Liver (tissue), 9 donors: Measurements from ENCODE around the gene GNB1L. TPM values are rescaled to one million over a fixed set of nuclear protein-coding genes. Genes with fewer than 3 reads are reported as not detected.

Source experiments
- DNase-seq: peaks from one replicate; pipeline ENCODE4 v3.0.0-alpha.2; 2017; ENCODE audit warnings: low spot score
- H3K27ac ChIP-seq, 2 donors: one replicate each; pipeline ENCODE4 v1.7.0; 2013; ENCODE audit warnings: inconsistent platforms in 2 of 2, low read length in 2 of 2, control low read depth in 1 of 2, low read depth in 1 of 2, mild to moderate bottlenecking in 1 of 2
- H3K27me3 ChIP-seq, 4 donors: one replicate each; pipeline versions ENCODE4 v1.6.1 to v1.7.0; 2013; ENCODE audit warnings: low read length in 3 of 4, inconsistent platforms in 1 of 4, mild to moderate bottlenecking in 1 of 4, moderate library complexity in 1 of 4; ENCODE audit not compliant: control insufficient read depth in 4 of 4, insufficient read depth in 4 of 4
- H3K36me3 ChIP-seq, 4 donors: one replicate each; pipeline versions ENCODE4 v1.6.1 to v1.7.0; 2013; ENCODE audit warnings: low read length in 3 of 4, mild to moderate bottlenecking in 3 of 4, low read depth in 1 of 4, moderate library complexity in 1 of 4; ENCODE audit not compliant: control insufficient read depth in 4 of 4, insufficient read depth in 3 of 4
- H3K4me1 ChIP-seq, 4 donors: one replicate each; pipeline versions ENCODE4 v1.6.1 to v1.7.0; 2013; ENCODE audit warnings: low read length in 3 of 4, mild to moderate bottlenecking in 3 of 4, moderate library complexity in 1 of 4; ENCODE audit not compliant: control insufficient read depth in 4 of 4, insufficient read depth in 4 of 4
- H3K4me3 ChIP-seq, 3 donors: one replicate each; pipeline versions ENCODE4 v1.6.1 to v1.7.0; 2013; ENCODE audit warnings: low read length in 3 of 3, control low read depth in 1 of 3, low read depth in 1 of 3, mild to moderate bottlenecking in 1 of 3
- H3K9ac ChIP-seq, 2 donors: one replicate each; pipeline ENCODE4 v1.7.0; 2013; ENCODE audit warnings: low read length in 2 of 2, mild to moderate bottlenecking in 2 of 2, moderate library complexity in 2 of 2, control low read depth in 1 of 2, low read depth in 1 of 2
- H3K9me3 ChIP-seq, 4 donors: one replicate each; pipeline versions ENCODE4 v1.6.1 to v1.7.0; 2013; ENCODE audit warnings: low read length in 3 of 4; ENCODE audit not compliant: control insufficient read depth in 4 of 4
- EGR1 ChIP-seq, 2 donors: IDR thresholded peaks; 2 replicates each; pipeline ENCODE4 v1.6.1; 2016 to 2018; ENCODE audit warnings: antibody characterized with exemption in 2 of 2, low read depth in 2 of 2
- FOXA1 ChIP-seq: IDR thresholded peaks from 2 replicates; pipeline ENCODE4 v1.6.1; 2016; ENCODE audit warnings: antibody characterized with exemption
- FOXA2 ChIP-seq: IDR thresholded peaks from 2 replicates; pipeline ENCODE4 v1.6.1; 2016; ENCODE audit warnings: antibody characterized with exemption
- GABPA ChIP-seq, 2 donors: IDR thresholded peaks in 1 of 2; conservative IDR thresholded peaks in 1 of 2; 2 replicates each; pipeline ENCODE4 v1.6.1; 2016; ENCODE audit warnings: antibody characterized with exemption in 2 of 2, mild to moderate bottlenecking in 1 of 2, moderate library complexity in 1 of 2
- HNF4A ChIP-seq, 2 donors: conservative IDR thresholded peaks; 2 replicates each; pipeline ENCODE4 v1.6.1; 2016; ENCODE audit warnings: antibody characterized with exemption in 2 of 2, mild to moderate bottlenecking in 2 of 2
- HNF4G ChIP-seq: IDR thresholded peaks from 2 replicates; pipeline ENCODE4 v1.6.1; 2016; ENCODE audit warnings: antibody characterized with exemption
- NR2F2 ChIP-seq: IDR thresholded peaks from 2 replicates; pipeline ENCODE4 v1.6.1; 2016; ENCODE audit warnings: antibody characterized with exemption
- RAD21 ChIP-seq, 2 donors: IDR thresholded peaks; 2 replicates each; pipeline ENCODE4 v1.6.1; 2016; ENCODE audit warnings: antibody characterized with exemption in 2 of 2, mild to moderate bottlenecking in 2 of 2
- SP1 ChIP-seq: IDR thresholded peaks from 2 replicates; pipeline ENCODE4 v1.6.1; 2018; ENCODE audit warnings: antibody characterized with exemption, mild to moderate bottlenecking
- TAF1 ChIP-seq: conservative IDR thresholded peaks from 2 replicates; pipeline ENCODE4 v1.6.1; 2016; ENCODE audit warnings: antibody characterized with exemption, mild to moderate bottlenecking
- YY1 ChIP-seq: IDR thresholded peaks from 2 replicates; pipeline ENCODE4 v1.6.1; 2016; ENCODE audit warnings: antibody characterized with exemption, mild to moderate bottlenecking
- WGBS: extraction: QIAGEN DNeasy Blood & Tissue Kit; methylation state at CpG from one replicate; pipeline ENCODE4 v1.1.7; 2013; 5-methylcytosine and 5-hydroxymethylcytosine counted together
- polyA plus RNA-seq, 2 donors: library from polyadenylated mRNA; stranded (reverse) in 1 of 2; unstranded in 1 of 2; fragments of 200-250 nt in 1 of 2; fragments of >200 nt in 1 of 2; fragmentation: Nextera tagmentation in 1 of 2; extraction: Ambion mirVana in 1 of 2; gene quantifications; one replicate each; pipeline versions ENCODE4 v1.2.1 to v1.2.3, GENCODE V29; 2013 to 2015
- total RNA-seq, 2 donors: library from RNA; depleted of rRNA; stranded (reverse); fragments of >200 nt; gene quantifications; one replicate each; pipeline ENCODE4 v1.2.3, GENCODE V29; 2014
- TF ChIP-seq, protein P1 (sequence below): fragments of 150-350 bp; IDR thresholded peaks from 2 replicates; pipeline ENCODE4 v1.5.1; 2017; ENCODE audit warnings: improper control_type of control experiment, low read depth, low read length; ENCODE audit not compliant: missing input control
- TF ChIP-seq, protein P2 (sequence below): IDR thresholded peaks from 2 replicates; pipeline ENCODE4 v1.6.1; 2016; ENCODE audit warnings: antibody characterized with exemption
- TF ChIP-seq, protein P3 (sequence below): IDR thresholded peaks from 2 replicates; pipeline ENCODE4 v1.6.1; 2016; ENCODE audit warnings: antibody characterized with exemption, mild to moderate bottlenecking
- TF ChIP-seq, protein P4 (sequence below): IDR thresholded peaks from 2 replicates; pipeline ENCODE4 v1.6.1; 2016; ENCODE audit warnings: antibody characterized with exemption
- TF ChIP-seq, protein P5 (sequence below): IDR thresholded peaks from 2 replicates; pipeline ENCODE4 v1.6.1; 2016; ENCODE audit warnings: antibody characterized with exemption
- donor health status: healthy.
- donor health status: healthy.
- donor health status: healthy.
- donor health status: healthy.
- donor health status: healthy.

The GNB1L gene
- total and polyA plus RNA-seq, 4 donors, result 1.5 to 3.6 (median 1.9) TPM

DNA sequence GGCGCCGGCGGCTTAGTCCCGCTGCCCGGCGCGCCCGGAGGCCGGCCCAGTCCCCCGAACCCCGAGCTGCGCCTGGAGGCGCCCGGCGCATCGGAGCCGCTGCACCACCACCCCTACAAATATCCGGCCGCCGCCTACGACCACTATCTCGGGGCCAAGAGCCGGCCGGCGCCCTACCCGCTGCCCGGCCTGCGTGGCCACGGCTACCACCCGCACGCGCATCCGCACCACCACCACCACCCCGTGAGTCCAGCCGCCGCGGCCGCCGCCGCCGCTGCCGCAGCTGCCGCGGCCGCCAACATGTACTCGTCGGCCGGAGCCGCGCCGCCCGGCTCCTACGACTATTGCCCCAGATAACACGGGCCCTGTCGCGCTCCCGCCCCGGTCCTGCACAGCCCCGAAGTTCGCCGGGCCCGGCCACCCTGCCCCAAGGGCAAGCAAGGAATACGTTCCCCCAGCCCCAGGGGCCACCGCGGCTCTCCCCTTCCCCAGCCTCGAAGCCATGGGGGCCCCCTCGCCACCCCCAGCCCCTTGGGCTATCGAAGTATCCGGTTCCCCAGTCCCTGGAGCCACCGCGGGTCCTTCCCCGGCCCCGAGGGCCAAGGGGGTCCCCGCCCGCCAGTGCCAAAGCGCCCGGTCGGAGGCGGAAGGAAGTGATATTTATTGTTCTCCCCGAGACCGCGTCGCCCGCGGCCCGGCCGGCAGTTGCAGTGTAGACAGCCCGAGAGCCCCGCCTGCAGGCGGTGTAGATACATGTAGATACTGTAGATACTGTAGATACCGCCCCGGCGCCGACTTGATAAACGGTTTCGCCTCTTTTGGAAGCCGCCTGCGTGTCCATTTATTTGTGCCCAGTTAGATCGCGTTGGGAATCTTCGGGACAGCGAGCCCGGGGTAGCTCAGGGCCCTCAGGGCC, 87.9 kb downstream of the GNB1L start:
- no peaks in the 10 kb centered on the region for H3K9me3 ChIP-seq
- TF ChIP-seq, protein P1, sequence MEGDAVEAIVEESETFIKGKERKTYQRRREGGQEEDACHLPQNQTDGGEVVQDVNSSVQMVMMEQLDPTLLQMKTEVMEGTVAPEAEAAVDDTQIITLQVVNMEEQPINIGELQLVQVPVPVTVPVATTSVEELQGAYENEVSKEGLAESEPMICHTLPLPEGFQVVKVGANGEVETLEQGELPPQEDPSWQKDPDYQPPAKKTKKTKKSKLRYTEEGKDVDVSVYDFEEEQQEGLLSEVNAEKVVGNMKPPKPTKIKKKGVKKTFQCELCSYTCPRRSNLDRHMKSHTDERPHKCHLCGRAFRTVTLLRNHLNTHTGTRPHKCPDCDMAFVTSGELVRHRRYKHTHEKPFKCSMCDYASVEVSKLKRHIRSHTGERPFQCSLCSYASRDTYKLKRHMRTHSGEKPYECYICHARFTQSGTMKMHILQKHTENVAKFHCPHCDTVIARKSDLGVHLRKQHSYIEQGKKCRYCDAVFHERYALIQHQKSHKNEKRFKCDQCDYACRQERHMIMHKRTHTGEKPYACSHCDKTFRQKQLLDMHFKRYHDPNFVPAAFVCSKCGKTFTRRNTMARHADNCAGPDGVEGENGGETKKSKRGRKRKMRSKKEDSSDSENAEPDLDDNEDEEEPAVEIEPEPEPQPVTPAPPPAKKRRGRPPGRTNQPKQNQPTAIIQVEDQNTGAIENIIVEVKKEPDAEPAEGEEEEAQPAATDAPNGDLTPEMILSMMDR, result peak; percentile 24
- TF ChIP-seq TAF1, result no peak
- TF ChIP-seq EGR1 (IDR thresholded peaks at IDR 0.05; ENCODE audit: low read depth in 2 of 2), result no peak
- TF ChIP-seq HNF4A (conservative IDR thresholded peaks at IDR 0.05), result no peak
- TF ChIP-seq, protein P2, sequence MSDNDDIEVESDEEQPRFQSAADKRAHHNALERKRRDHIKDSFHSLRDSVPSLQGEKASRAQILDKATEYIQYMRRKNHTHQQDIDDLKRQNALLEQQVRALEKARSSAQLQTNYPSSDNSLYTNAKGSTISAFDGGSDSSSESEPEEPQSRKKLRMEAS, result no peak
- TF ChIP-seq FOXA1, result no peak
- TF ChIP-seq GABPA (IDR thresholded peaks at IDR 0.05 in 1 of 2, conservative IDR thresholded peaks at IDR 0.05 in 1 of 2), result no peak
- TF ChIP-seq, protein P3, sequence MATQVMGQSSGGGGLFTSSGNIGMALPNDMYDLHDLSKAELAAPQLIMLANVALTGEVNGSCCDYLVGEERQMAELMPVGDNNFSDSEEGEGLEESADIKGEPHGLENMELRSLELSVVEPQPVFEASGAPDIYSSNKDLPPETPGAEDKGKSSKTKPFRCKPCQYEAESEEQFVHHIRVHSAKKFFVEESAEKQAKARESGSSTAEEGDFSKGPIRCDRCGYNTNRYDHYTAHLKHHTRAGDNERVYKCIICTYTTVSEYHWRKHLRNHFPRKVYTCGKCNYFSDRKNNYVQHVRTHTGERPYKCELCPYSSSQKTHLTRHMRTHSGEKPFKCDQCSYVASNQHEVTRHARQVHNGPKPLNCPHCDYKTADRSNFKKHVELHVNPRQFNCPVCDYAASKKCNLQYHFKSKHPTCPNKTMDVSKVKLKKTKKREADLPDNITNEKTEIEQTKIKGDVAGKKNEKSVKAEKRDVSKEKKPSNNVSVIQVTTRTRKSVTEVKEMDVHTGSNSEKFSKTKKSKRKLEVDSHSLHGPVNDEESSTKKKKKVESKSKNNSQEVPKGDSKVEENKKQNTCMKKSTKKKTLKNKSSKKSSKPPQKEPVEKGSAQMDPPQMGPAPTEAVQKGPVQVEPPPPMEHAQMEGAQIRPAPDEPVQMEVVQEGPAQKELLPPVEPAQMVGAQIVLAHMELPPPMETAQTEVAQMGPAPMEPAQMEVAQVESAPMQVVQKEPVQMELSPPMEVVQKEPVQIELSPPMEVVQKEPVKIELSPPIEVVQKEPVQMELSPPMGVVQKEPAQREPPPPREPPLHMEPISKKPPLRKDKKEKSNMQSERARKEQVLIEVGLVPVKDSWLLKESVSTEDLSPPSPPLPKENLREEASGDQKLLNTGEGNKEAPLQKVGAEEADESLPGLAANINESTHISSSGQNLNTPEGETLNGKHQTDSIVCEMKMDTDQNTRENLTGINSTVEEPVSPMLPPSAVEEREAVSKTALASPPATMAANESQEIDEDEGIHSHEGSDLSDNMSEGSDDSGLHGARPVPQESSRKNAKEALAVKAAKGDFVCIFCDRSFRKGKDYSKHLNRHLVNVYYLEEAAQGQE, result no peak
- peak; percentile 26 to 31 for TF ChIP-seq RAD21 (IDR thresholded peaks at IDR 0.05)
- TF ChIP-seq SP1, result no peak
- TF ChIP-seq HNF4G, result no peak
- TF ChIP-seq, protein P4, sequence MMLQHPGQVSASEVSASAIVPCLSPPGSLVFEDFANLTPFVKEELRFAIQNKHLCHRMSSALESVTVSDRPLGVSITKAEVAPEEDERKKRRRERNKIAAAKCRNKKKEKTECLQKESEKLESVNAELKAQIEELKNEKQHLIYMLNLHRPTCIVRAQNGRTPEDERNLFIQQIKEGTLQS, result no peak
- TF ChIP-seq, protein P5, sequence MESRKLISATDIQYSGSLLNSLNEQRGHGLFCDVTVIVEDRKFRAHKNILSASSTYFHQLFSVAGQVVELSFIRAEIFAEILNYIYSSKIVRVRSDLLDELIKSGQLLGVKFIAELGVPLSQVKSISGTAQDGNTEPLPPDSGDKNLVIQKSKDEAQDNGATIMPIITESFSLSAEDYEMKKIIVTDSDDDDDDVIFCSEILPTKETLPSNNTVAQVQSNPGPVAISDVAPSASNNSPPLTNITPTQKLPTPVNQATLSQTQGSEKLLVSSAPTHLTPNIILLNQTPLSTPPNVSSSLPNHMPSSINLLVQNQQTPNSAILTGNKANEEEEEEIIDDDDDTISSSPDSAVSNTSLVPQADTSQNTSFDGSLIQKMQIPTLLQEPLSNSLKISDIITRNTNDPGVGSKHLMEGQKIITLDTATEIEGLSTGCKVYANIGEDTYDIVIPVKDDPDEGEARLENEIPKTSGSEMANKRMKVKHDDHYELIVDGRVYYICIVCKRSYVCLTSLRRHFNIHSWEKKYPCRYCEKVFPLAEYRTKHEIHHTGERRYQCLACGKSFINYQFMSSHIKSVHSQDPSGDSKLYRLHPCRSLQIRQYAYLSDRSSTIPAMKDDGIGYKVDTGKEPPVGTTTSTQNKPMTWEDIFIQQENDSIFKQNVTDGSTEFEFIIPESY, result no peak
- 2% methylated on average over 103 of the region's 103 CpGs for WGBS
- H3K4me3 ChIP-seq, result peak overlapping the region in 1 of 3 donors; percentile 44
- H3K27ac ChIP-seq, result no peak overlapping the region
- H3K36me3 ChIP-seq, result peaks cover 0 to 1% (median 0%) of the 10 kb centered on the region in 4 donors
- H3K27me3 ChIP-seq, result peaks cover 5 to 9% (median 8%) of the 10 kb centered on the region in 4 donors
- no peak for DNase-seq
- peaks cover 0 to 29% (median 5%) of the 10 kb centered on the region in 4 donors for H3K4me1 ChIP-seq
- no peak overlapping the region for H3K9ac ChIP-seq

DNA sequence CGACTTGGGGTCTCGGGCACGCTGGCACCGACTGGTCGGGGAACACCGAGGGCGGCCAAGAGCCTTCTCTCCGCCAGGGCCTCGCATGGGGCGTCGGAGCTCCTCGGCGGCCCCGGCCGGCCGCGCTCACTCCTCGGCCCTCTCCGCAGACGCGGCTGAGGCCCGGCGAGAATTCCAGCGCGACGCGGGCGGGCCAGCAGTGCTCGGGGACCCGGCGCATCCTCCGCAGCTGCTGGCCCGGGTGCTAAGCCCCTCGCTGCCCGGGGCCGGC, 88.5 kb downstream of the GNB1L start:
- Histone ChIP-seq H3K27ac (no peak overlapping the region), H3K9ac (no peak overlapping the region), H3K4me1 (peaks cover 1 to 31% (median 5%) of the 10 kb centered on the region in 4 donors), H3K9me3 (no peaks in the 10 kb centered on the region), H3K36me3 (peaks cover 0 to 1% (median 0%) of the 10 kb centered on the region in 4 donors), H3K27me3 (peaks cover 5 to 9% (median 8%) of the 10 kb centered on the region in 4 donors), H3K4me3 (peak overlapping the region in 1 of 3 donors; percentile 44)
- 5% methylated on average over 36 of the region's 36 CpGs for WGBS
- TF ChIP-seq FOXA2 (no peak), TAF1 (no peak), HNF4G (no peak), EGR1 (IDR thresholded peaks at IDR 0.05; ENCODE audit: low read depth in 2 of 2) (no peak), NR2F2 (no peak), YY1 (no peak)
- TF ChIP-seq, protein P5, result no peak
- TF ChIP-seq, protein P4, result no peak
- DNase-seq, result no peak
